GM12878 (cell line): ENCODE data around the gene ATP1B2.

ENCODE experiments used
- BCL11A ChIP-seq: IDR thresholded peaks from 2 replicates; pipeline ENCODE4 v1.6.1; 2011; ENCODE audit warnings: low read depth, low read length
- CHD2 ChIP-seq: IDR thresholded peaks from 2 replicates; pipeline ENCODE4 v1.6.1; 2011; ENCODE audit warnings: low read depth, low read length, improper control_type of control experiment, borderline replicate concordance
- CTCF ChIP-seq, 3 experiments: IDR thresholded peaks in 2 of 3; conservative IDR thresholded peaks in 1 of 3; 2 replicates each; pipeline ENCODE4 v1.5.1; 2011; ENCODE audit warnings: low read depth in 3 of 3, low read length in 3 of 3, mild to moderate bottlenecking in 3 of 3, control low read depth in 2 of 3, moderate library complexity in 2 of 3, inconsistent platforms in 1 of 3, mixed read lengths in 1 of 3; ENCODE audit not compliant: control insufficient read depth in 2 of 3, insufficient read depth in 1 of 3; ENCODE audit errors: extremely low read depth in 1 of 3
- EZH2 ChIP-seq: IDR thresholded peaks from 2 replicates; pipeline ENCODE4 v1.6.1; 2012; ENCODE audit warnings: low read depth, mild to moderate bottlenecking, control low read depth, inconsistent platforms, low read length, borderline replicate concordance; ENCODE audit not compliant: control insufficient read depth
- FOXK2 ChIP-seq: fragments of 450-650 bp; IDR thresholded peaks from 2 replicates; pipeline ENCODE4 v1.6.1; 2017; ENCODE audit warnings: mild to moderate bottlenecking, moderate library complexity
- MTA2 ChIP-seq: fragments of 450-650 bp; IDR thresholded peaks from 2 replicates; pipeline ENCODE4 v1.6.1; 2016; ENCODE audit warnings: low read depth, mild to moderate bottlenecking, moderate library complexity
- NR2C2 ChIP-seq: IDR thresholded peaks from 2 replicates; pipeline ENCODE4 v1.6.1; 2011; ENCODE audit warnings: borderline replicate concordance, low read depth; ENCODE audit not compliant: control insufficient read depth, insufficient read length
- POLR2A ChIP-seq: IDR thresholded peaks from 2 replicates; pipeline ENCODE4 v1.6.1; 2011; ENCODE audit warnings: low read depth, mild to moderate bottlenecking, low read length
- POLR2AphosphoS5 ChIP-seq: IDR thresholded peaks from 2 replicates; pipeline ENCODE4 v1.6.1; 2011; ENCODE audit warnings: mild to moderate bottlenecking, low read length, inconsistent platforms
- RFX5 ChIP-seq: IDR thresholded peaks from 2 replicates; pipeline ENCODE4 v1.6.1; 2011; ENCODE audit warnings: low read depth, low read length, improper control_type of control experiment
- TAF1 ChIP-seq: IDR thresholded peaks from 2 replicates; pipeline ENCODE4 v1.6.1; 2011; ENCODE audit warnings: mild to moderate bottlenecking, low read depth, low read length, borderline replicate concordance
- ZNF24 ChIP-seq: fragments of 450-650 bp; IDR thresholded peaks from 2 replicates; pipeline ENCODE4 v1.6.1; 2017; ENCODE audit warnings: antibody characterized with exemption, mild to moderate bottlenecking
- ZNF274 ChIP-seq: IDR thresholded peaks from one replicate; pipeline ENCODE4 v1.8.0; 2011; ENCODE audit not compliant: insufficient read length, insufficient read depth
- TF ChIP-seq, protein P1 (sequence below): fragments of 450-650 bp; IDR thresholded peaks from 2 replicates; pipeline ENCODE4 v1.6.1; 2014; ENCODE audit warnings: mild to moderate bottlenecking

GRCh38 chr17:7684851-7685532 is 34.3 kb downstream of the ATP1B2 start:
- TF ChIP-seq POLR2A (no peak), CTCF (IDR thresholded peaks at IDR 0.05 in 2 of 3, conservative IDR thresholded peaks at IDR 0.05 in 1 of 3; ENCODE audit: control insufficient read depth in 2 of 3, extremely low read depth in 1 of 3, insufficient read depth in 1 of 3, low read depth in 3 of 3, low read length in 3 of 3) (no peak), BCL11A (no peak), FOXK2 (no peak), EZH2 (no peak), NR2C2 (no peak), TAF1 (no peak), CHD2 (no peak), ZNF24 (no peak), MTA2 (no peak), RFX5 (no peak), ZNF274 (no peak), POLR2AphosphoS5 (no peak)
- TF ChIP-seq, protein P1, sequence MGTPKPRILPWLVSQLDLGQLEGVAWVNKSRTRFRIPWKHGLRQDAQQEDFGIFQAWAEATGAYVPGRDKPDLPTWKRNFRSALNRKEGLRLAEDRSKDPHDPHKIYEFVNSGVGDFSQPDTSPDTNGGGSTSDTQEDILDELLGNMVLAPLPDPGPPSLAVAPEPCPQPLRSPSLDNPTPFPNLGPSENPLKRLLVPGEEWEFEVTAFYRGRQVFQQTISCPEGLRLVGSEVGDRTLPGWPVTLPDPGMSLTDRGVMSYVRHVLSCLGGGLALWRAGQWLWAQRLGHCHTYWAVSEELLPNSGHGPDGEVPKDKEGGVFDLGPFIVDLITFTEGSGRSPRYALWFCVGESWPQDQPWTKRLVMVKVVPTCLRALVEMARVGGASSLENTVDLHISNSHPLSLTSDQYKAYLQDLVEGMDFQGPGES, result no peak
